GM12801 (cell line): ENCODE measurements around the gene CHMP2A.

ENCODE experiments used
- TF ChIP-seq, protein P1 (sequence below): IDR thresholded peaks from one replicate; pipeline ENCODE4 v1.5.1; 2011; ENCODE audit warnings: control low read depth; ENCODE audit not compliant: insufficient read length; ENCODE audit errors: extremely low read depth

Gene CHMP2A

DNA sequence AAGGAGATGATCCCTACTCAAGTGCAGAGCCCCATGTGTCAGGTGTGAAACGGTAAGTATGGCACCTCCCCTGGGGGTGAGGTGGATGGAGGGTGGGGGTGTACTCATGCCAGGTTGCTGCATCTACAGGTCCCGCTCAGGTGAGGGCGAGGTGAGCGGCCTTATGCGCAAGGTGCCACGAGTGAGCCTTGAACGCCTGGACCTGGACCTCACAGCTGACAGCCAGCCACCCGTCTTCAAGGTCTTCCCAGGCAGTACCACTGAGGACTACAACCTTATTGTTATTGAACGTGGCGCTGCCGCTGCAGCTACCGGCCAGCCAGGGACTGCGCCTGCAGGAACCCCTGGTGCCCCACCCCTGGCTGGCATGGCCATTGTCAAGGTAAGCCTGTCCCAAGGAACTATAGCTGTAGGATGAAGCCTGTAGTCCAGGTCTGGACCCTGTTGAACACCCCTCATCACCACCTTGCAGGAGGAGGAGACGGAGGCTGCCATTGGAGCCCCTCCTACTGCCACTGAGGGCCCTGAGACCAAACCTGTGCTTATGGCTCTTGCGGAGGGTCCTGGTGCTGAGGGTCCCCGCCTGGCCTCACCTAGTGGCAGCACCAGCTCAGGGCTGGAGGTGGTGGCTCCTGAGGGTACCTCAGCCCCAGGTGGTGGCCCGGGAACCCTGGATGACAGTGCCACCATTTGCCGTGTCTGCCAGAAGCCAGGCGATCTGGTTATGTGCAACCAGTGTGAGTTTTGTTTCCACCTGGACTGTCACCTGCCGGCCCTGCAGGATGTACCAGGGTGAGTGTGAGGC is 5.8 kb downstream of the CHMP2A start:
- TF ChIP-seq, protein P1, sequence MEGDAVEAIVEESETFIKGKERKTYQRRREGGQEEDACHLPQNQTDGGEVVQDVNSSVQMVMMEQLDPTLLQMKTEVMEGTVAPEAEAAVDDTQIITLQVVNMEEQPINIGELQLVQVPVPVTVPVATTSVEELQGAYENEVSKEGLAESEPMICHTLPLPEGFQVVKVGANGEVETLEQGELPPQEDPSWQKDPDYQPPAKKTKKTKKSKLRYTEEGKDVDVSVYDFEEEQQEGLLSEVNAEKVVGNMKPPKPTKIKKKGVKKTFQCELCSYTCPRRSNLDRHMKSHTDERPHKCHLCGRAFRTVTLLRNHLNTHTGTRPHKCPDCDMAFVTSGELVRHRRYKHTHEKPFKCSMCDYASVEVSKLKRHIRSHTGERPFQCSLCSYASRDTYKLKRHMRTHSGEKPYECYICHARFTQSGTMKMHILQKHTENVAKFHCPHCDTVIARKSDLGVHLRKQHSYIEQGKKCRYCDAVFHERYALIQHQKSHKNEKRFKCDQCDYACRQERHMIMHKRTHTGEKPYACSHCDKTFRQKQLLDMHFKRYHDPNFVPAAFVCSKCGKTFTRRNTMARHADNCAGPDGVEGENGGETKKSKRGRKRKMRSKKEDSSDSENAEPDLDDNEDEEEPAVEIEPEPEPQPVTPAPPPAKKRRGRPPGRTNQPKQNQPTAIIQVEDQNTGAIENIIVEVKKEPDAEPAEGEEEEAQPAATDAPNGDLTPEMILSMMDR = no peak

DNA sequence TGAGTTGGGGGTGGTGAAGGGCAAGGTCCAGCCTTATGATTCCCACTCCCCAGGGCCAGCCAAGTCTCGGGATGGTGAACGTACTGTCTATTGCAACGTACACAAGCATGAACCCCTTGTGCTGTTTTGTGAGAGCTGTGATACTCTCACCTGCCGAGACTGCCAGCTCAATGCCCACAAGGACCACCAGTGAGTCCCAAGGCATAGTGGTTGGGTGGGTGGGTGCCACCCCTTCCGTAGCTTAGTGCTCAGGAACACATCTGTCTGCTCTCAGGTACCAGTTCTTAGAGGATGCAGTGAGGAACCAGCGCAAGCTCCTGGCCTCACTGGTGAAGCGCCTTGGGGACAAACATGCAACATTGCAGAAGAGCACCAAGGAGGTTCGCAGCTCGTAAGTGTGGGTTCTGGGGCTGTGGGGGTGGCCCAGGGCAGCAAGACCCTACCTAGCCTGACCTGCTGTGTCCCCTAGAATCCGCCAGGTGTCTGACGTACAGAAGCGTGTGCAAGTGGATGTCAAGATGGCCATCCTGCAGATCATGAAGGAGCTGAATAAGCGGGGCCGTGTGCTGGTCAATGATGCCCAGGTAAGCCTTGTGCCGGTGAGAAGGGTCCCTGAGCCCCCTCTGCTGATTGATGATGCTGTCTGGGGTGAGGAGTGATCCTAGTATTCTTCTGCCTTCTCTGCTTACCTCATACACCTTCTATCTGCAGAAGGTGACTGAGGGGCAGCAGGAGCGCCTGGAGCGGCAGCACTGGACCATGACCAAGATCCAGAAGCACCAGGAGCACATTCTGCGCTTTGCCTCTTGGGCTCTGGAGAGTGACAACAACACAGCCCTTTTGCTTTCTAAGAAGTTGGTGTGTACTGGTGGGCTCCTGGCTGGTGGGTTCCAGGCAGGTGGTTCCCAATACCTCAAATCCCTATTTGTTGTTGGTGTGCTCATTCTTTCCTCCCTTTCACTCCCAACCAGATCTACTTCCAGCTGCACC is 7.3 kb downstream of the CHMP2A start:
- TF ChIP-seq, protein P1 = no peak

DNA sequence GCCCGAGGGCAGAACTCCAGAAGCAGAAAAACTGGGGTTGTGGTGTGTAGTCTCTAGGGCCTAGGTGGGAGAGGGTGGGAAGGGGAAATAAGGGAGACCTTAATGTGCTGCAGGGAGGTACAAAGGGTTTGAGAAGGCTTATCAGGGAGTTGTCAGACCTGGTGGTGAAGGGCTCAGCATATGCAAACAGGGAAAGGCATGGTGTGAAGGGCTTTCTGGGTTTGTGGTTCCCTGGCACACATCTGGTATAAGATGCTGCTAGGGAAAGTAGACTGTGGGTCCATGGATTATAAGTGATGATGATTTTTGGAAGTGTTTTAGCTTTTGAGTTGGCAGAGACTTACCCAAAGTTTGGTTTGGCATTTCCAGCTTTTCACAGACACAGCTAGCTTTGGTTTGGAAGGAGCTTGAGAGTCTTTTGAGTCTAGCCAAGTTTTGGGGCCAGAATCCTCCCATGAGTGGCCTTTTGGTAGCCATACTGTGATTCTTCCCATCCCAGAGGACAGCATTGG is 8.8 kb downstream of the CHMP2A start:
- TF ChIP-seq, protein P1 = no peak

DNA sequence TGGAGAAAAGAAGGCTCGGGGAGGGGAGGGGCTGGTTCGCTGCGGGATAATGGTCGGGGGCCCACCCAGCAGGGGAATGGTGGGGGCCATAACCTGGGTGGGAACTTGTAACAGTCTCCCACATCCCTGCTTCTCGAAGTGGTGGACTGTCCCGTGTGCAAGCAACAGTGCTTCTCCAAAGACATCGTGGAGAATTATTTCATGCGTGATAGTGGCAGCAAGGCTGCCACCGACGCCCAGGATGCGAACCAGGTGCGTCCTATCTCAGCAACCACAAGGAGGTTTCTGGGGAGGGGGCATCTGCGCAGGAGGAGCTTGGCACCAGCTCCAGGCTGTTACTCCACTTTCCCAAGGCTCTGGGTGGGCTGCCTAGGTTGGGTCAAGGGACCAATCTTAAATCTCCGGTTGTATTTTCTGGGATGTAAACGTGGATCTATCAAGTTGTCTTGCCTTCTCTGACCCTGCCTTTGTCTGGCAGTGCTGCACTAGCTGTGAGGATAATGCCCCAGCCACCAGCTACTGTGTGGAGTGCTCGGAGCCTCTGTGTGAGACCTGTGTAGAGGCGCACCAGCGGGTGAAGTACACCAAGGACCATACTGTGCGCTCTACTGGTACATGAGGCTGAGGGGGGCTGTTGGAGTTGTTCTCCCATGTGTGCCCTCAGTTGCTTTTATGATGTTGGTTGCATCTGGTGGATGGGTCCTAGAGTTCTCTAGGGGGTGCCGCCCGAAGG is 9.5 kb downstream of the CHMP2A start:
- TF ChIP-seq, protein P1 = no peak

DNA sequence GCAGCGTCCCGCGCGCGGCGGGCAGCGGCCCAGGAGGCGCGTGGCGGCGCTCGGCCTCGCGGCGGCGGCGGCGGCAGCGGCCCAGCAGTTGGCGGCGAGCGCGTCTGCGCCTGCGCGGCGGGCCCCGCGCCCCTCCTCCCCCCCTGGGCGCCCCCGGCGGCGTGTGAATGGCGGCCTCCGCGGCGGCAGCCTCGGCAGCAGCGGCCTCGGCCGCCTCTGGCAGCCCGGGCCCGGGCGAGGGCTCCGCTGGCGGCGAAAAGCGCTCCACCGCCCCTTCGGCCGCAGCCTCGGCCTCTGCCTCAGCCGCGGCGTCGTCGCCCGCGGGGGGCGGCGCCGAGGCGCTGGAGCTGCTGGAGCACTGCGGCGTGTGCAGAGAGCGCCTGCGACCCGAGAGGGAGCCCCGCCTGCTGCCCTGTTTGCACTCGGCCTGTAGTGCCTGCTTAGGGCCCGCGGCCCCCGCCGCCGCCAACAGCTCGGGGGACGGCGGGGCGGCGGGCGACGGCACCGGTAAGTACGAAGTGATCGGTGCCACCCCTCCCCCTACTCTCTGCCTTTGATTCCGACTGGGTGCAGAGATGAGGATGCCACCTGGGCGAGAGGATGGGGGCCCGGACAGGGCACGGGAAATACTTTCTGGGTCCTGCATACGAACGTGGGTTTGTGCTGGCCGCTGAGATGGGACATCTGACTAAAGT is 10.2 kb downstream of the CHMP2A start:
- TF ChIP-seq, protein P1 = no peak

DNA sequence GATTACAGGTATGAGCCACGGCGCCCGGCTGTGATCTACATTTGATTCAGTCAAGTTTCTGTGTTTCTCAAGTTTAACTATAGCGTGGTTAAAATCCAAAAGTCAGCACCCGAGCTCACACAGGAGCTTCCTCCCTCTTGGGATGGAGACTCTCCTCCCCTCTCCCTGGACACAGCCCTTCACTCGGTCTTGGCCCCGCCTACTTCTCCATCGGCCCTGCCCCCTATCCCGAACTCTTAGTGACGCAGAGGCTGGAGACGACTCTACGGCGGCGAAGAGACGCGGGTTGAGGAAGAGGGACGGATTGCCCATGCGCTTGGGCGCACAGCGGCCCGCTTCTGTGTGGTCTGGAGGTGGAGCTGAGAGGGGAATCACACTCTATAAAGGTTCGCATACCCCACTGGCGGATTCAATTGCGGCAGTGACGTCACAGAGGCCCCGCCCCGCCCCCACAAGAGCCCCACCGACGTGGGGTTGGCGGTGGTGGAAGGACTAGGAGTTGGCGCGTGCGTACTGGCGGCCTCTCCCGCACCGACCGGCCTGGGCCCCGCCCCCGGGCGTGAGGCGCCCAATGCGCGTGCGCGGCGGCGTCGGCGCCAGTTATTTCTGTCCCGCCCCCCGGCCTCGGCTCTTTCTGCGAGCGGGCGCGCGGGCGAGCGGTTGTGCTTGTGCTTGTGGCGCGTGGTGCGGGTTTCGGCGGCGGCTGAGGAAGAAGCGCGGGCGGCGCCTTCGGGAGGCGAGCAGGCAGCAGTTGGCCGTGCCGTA is 10.9 kb downstream of the CHMP2A start, which contains the start of gene TRIM28:
TRIM28 (plus strand) TSS at position 239 of the 765 bp plus-strand sequence. CDS start 694 bp downstream, outside the sequence.
- TF ChIP-seq, protein P1 = no peak
